Activated CD4-positive, alpha-beta T cell treated with anti-CD3 and anti-CD28 coated beads for 36 hours (primary cell): ENCODE measurements around the gene KRT39. TPM values are rescaled to one million over a fixed set of nuclear protein-coding genes. Genes with fewer than 3 reads are reported as not detected.

Experiments used
- ATAC-seq: fragments of 200-7000 bp; cut with Tn5 transposase; one replicate; pipeline ENCODE4 v1.10.0; 2021; ENCODE audit warnings: mild to moderate bottlenecking, moderate library complexity
- CTCF ChIA-PET: fragments of 350-600 bp; sonication (Branson Sonifier 250); formaldehyde crosslinking; loops from one replicate; lab custom pipeline; 2021; ENCODE audit warnings: antibody characterized with exemption; lab: Charles Lee
- POLR2A ChIA-PET: fragments of 350-600 bp; sonication (Branson Sonifier 250); formaldehyde crosslinking; loops from one replicate; lab custom pipeline; 2021; ENCODE audit warnings: antibody characterized with exemption, inconsistent platforms; lab: Charles Lee
- DNase-seq: peaks from one replicate; pipeline ENCODE4 v3.0.0-alpha.2; 2020
- H3K27ac Mint-ChIP-seq: one replicate; pipeline ENCODE4 v1.8.0; 2021; ENCODE audit warnings: mixed read lengths
- H3K27me3 Mint-ChIP-seq: one replicate; pipeline ENCODE4 v1.8.0; 2021; ENCODE audit warnings: mixed read lengths
- H3K36me3 Mint-ChIP-seq: one replicate; pipeline ENCODE4 v1.8.0; 2021; ENCODE audit warnings: low read depth, mixed read lengths
- H3K4me1 Mint-ChIP-seq: one replicate; pipeline ENCODE4 v1.8.0; 2021; ENCODE audit warnings: mixed read lengths
- H3K4me3 Mint-ChIP-seq: one replicate; pipeline ENCODE4 v1.8.0; 2021; ENCODE audit warnings: mild to moderate bottlenecking, moderate library complexity, mixed read lengths
- H3K9me3 Mint-ChIP-seq: one replicate; pipeline ENCODE4 v1.8.0; 2021; ENCODE audit warnings: low read depth, mixed read lengths
- intact Hi-C, 2 experiments: fragments of 100-400 bp; cut with DNase I in 1 of 2; cut with micrococcal nuclease in 1 of 2; formaldehyde crosslinking; loops; one replicate each; pipeline versions ENCODE4 v1.14.2 to v1.15.1; 2022 to 2024; cut with DNase I, micrococcal nuclease
- total RNA-seq, 2 experiments: library from RNA; stranded (reverse); gene quantifications; one replicate each; pipeline ENCODE4 v1.2.3, GENCODE V29; 2021

Gene KRT39
- total RNA-seq, 2 experiments from 2014 or later = not detected

DNA sequence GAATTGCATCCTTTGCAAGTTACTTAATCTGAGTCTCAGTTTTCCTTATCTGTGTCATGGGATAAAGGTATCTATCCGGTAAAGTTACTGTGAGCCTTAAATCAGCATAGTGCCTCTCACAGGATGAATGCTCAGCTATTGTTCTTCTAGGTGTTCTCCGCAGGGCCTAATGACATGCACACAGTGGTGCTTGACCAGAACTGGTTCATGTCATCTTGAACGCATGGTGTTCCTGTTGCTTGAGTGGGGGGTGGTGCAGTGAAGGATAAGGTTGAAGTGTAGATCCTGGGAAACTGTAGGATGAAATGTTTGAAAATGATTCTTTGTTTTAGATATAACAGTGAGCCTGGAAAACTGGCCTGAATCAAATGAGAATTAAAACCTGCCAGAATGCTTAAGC lies 13.4 kb upstream of the KRT39 start:
- DNase-seq (no peak), ATAC-seq (no peak)
- POLR2A ChIA-PET = no interaction called here
- H3K27ac Mint-ChIP-seq = no peak overlapping the region
- intact Hi-C loops = no loop called here
- no peaks in the 10 kb centered on the region for H3K4me1 Mint-ChIP-seq
- no peaks in the 10 kb centered on the region for H3K36me3 Mint-ChIP-seq
- no peak overlapping the region for H3K4me3 Mint-ChIP-seq
- H3K9me3 Mint-ChIP-seq = no peaks in the 10 kb centered on the region
- H3K27me3 Mint-ChIP-seq = peaks cover 16% of the 10 kb centered on the region
- CTCF ChIA-PET = interaction anchor here (0.6 to 1.0 kb wide), 3 partner anchors 16 to 839 kb away, joined by 3 read pairs; no protein-coding TSS in a partner anchor

DNA sequence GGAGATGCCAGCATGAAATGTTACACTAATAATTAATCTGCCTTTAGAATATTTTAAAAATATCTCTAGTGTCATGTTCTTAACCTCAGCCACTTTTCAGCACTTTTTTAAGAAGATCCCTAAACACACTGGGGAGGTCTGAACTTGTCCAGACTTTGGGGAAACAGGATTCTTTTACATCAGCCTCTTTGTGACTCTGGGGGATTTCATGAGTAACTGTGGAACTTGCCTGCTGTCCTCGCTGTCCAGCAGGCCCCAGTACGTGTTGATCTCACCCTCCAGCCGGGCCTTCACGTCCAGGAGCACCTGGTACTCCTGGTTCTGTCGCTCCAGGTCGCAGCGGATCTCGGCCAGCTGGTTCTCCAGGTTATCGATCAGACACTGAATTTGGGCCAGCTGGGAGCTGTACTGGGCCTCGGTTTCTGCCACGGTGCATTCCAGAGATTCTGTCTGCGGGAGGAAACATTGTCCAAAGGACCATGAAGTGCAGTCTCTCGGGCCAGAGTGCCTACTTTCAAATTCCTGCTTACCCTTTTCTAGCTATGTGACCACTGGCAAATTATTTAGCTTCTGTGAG lies 11.9 kb upstream of the KRT39 start:
- no peak for ATAC-seq
- Mint-ChIP-seq H3K27ac (no peak overlapping the region), H3K36me3 (no peaks in the 10 kb centered on the region), H3K4me1 (no peaks in the 10 kb centered on the region), H3K4me3 (no peak overlapping the region), H3K27me3 (peaks cover 14% of the 10 kb centered on the region), H3K9me3 (no peaks in the 10 kb centered on the region)
- ChIA-PET CTCF (no interaction called here), POLR2A (no interaction called here)
- intact Hi-C loops = no loop called here
- DNase-seq = no peak

- CTCF ChIA-PET = no interaction called here
- Mint-ChIP-seq H3K4me1 (no peaks in the 10 kb centered on the region), H3K36me3 (no peaks in the 10 kb centered on the region), H3K9me3 (no peaks in the 10 kb centered on the region), H3K4me3 (no peak overlapping the region), H3K27ac (no peak overlapping the region), H3K27me3 (peaks cover 11% of the 10 kb centered on the region)
- ATAC-seq = no peak
- POLR2A ChIA-PET = no interaction called here
- no peak for DNase-seq
- intact Hi-C loops = no loop called here
Observed at GRCh38 chr17:40975516-40975915, 8.8 kb upstream of the KRT39 start.

GRCh38 chr17:40974366-40974765 lies 7.6 kb upstream of the KRT39 start:
- H3K36me3 Mint-ChIP-seq = no peaks in the 10 kb centered on the region
- H3K27me3 Mint-ChIP-seq = peaks cover 8% of the 10 kb centered on the region
- ChIA-PET CTCF (no interaction called here), POLR2A (no interaction called here)
- intact Hi-C loops = no loop called here
- no peak for DNase-seq
- no peak for ATAC-seq
- no peak overlapping the region for H3K27ac Mint-ChIP-seq
- H3K4me1 Mint-ChIP-seq = no peaks in the 10 kb centered on the region
- no peak overlapping the region for H3K4me3 Mint-ChIP-seq
- H3K9me3 Mint-ChIP-seq = no peaks in the 10 kb centered on the region

DNA sequence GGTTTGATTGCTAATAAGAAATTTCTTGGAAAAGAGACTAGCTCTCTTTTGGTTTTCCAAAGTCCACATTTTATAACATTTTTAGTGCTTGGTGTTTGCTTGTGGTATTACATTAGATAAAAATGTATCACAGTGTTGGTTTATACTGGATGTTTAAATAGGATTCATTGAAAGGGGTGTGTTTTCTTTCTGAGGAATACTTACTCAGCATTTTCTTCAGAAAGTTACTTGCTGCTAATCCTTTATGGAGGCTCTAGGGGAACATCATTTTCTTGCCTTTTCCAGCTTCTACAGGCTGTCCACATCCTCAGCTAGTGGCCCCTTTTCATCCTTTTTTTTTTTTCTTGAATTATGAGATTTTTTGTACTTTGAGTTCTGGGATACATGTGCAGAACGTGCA lies 834 bp upstream of the KRT39 start:
- no peaks in the 10 kb centered on the region for H3K36me3 Mint-ChIP-seq
- peaks cover 4% of the 10 kb centered on the region for H3K4me1 Mint-ChIP-seq
- H3K4me3 Mint-ChIP-seq = no peak overlapping the region
- ChIA-PET CTCF (no interaction called here), POLR2A (no interaction called here)
- peaks cover 7% of the 10 kb centered on the region for H3K27me3 Mint-ChIP-seq
- ATAC-seq (no peak), DNase-seq (no peak)
- intact Hi-C loops = no loop called here
- H3K9me3 Mint-ChIP-seq = no peaks in the 10 kb centered on the region
- H3K27ac Mint-ChIP-seq = no peak overlapping the region

DNA sequence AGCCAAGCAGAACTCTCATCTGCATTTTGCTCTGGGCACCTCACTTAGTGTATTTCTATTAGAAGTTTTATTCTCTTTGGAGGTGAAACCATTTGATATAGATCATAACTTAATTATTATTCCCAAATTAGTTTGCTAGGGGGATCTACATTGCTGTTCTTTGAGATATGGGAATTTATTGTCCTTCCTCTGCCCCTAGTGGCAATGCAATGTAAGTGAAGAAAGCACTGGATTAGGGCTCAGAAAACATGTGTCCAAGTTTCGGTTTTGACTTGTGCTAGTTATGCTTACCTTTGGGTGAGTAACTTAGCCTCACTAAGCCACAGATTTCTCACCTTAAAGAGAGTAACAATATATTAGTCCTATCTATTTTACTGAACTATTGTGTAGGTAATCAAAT lies 2.9 kb downstream of the KRT39 start:
- no peaks in the 10 kb centered on the region for H3K9me3 Mint-ChIP-seq
- POLR2A ChIA-PET = no interaction called here
- CTCF ChIA-PET = interaction anchor here (0.7 to 1.2 kb wide), 5 partner anchors 8 to 718 kb away, joined by 3 to 5 read pairs (median 3); no protein-coding TSS in a partner anchor
- no peak overlapping the region for H3K27ac Mint-ChIP-seq
- H3K4me3 Mint-ChIP-seq = no peak overlapping the region
- H3K4me1 Mint-ChIP-seq = peaks cover 7% of the 10 kb centered on the region
- H3K27me3 Mint-ChIP-seq = peaks cover 9% of the 10 kb centered on the region
- H3K36me3 Mint-ChIP-seq = no peaks in the 10 kb centered on the region
- DNase-seq (no peak), ATAC-seq (peak; percentile 57)
- intact Hi-C loops = no loop called here

GRCh38 chr17:40962059-40962561 lies 4.6 kb downstream of the KRT39 start:
- ATAC-seq (no peak), DNase-seq (no peak)
- no peak overlapping the region for H3K4me3 Mint-ChIP-seq
- POLR2A ChIA-PET = interaction anchor here (0.5 kb wide), 1 partner anchor 369 kb away, joined by 3 read pairs; no protein-coding TSS in a partner anchor
- H3K4me1 Mint-ChIP-seq = peaks cover 7% of the 10 kb centered on the region
- H3K27ac Mint-ChIP-seq = no peak overlapping the region
- intact Hi-C loops = no loop called here
- no peaks in the 10 kb centered on the region for H3K36me3 Mint-ChIP-seq
- peaks cover 5% of the 10 kb centered on the region for H3K27me3 Mint-ChIP-seq
- CTCF ChIA-PET = interaction anchor here (0.7 to 1.5 kb wide), 6 partner anchors 10 to 408 kb away, joined by 3 to 5 read pairs (median 3); partner anchors contain the start of gene KRT33B
- no peaks in the 10 kb centered on the region for H3K9me3 Mint-ChIP-seq

DNA sequence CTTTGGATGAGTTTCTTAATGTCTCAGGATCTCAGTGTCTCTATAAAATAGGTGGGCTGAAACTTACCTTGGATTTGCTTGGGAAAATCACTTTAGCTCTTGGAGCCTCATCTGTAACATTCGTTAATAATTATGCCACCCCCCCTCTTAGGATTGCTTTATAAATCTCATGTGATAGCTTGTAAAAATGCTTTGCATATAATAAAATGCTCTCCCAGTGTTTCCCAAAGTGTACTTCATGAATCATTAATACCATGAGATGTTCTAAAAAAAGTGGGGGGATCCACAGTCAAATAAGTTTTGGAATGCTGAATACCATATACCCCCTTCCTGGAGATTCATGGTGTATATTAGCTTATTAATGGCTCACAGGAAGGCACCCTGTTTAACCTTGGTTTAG lies 5.2 kb downstream of the KRT39 start:
- ChIA-PET CTCF (interaction anchor here (0.7 to 1.5 kb wide), 5 partner anchors 9 to 408 kb away, joined by 3 to 5 read pairs (median 3); partner anchors contain the start of gene KRT33B), POLR2A (interaction anchor here (0.5 kb wide), 1 partner anchor 370 kb away, joined by 3 read pairs; no protein-coding TSS in a partner anchor)
- peaks cover 7% of the 10 kb centered on the region for H3K4me1 Mint-ChIP-seq
- H3K36me3 Mint-ChIP-seq = no peaks in the 10 kb centered on the region
- peaks cover 5% of the 10 kb centered on the region for H3K27me3 Mint-ChIP-seq
- no peak for DNase-seq
- no peak overlapping the region for H3K27ac Mint-ChIP-seq
- ATAC-seq = no peak
- H3K9me3 Mint-ChIP-seq = no peaks in the 10 kb centered on the region
- no peak overlapping the region for H3K4me3 Mint-ChIP-seq
- intact Hi-C loops = no loop called here

DNA sequence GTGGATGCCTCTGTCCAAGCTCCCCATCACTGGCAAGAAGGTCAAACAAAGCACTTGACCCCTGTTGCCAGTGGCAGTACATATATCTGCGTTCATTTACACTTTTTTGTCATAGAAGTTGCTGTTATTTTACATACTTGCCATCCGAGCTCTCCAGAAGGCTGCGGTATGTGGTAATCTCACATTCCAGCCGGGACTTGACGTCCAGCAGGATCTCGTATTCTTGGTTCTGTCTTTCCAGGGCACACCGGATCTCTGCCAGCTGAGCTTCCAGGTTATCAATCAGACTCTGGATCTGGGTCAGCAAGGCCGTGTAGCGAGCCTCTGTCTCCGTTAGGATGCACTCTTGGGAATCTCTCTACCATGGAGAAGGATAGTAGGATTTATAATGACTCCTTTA lies 6.6 kb downstream of the KRT39 start:
- ChIA-PET POLR2A (no interaction called here), CTCF (interaction anchor here (0.7 kb wide), 1 partner anchor 139 kb away, joined by 3 read pairs; no protein-coding TSS in a partner anchor)
- Mint-ChIP-seq H3K9me3 (no peaks in the 10 kb centered on the region), H3K36me3 (no peaks in the 10 kb centered on the region), H3K27ac (no peak overlapping the region), H3K4me3 (no peak overlapping the region), H3K4me1 (peaks cover 7% of the 10 kb centered on the region), H3K27me3 (peaks cover 7% of the 10 kb centered on the region)
- DNase-seq (no peak), ATAC-seq (no peak)
- intact Hi-C loops = no loop called here

DNA sequence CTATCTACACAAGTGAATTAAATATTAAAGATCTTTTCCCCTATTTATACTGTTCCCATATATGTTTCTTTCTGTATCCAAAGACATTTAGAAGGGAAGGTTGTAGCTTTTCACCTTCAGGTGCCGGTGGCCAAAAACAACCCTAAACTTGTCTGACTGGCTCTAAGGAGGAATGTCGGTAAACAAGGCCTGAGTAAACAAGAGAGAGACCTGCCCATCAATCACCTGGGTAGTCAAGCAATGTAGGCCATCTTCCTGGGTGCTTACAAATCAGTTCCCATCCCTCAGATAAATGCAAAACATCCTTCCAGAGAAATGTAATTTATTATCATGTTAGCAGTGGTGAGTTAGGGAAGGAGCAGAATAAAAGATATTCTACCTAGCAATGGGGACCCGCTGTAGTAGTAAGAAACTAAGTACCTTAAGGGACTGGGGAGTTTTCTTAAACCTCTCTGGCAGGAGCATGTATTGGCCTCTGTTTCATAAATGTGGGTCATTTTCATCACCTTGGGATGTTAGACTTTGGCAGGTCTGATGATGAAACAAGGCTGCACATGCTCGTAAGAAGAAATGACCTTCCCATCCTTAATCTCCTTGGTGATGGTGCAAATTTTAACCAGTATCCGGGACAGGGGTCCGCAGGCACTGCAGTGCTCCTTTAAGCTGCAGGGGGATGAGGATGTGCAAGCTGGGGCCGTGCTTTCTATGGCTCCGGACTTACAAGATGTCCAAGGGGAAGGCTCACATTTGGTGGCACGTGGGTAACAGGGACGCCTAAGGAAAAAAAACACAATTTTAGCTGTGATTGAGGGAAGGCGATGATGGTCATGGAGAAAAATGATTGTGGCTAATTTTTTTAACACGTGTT lies 8.4 kb downstream of the KRT39 start:
- ATAC-seq (no peak), DNase-seq (no peak)
- Mint-ChIP-seq H3K27ac (no peak overlapping the region), H3K4me1 (peaks cover 2% of the 10 kb centered on the region), H3K27me3 (peaks cover 12% of the 10 kb centered on the region), H3K36me3 (no peaks in the 10 kb centered on the region), H3K4me3 (no peak overlapping the region), H3K9me3 (no peaks in the 10 kb centered on the region)
- CTCF ChIA-PET = interaction anchor here (0.6 kb wide), 1 partner anchor 133 kb away, joined by 5 read pairs; no protein-coding TSS in a partner anchor
- POLR2A ChIA-PET = no interaction called here
- intact Hi-C loops = no loop called here

DNA sequence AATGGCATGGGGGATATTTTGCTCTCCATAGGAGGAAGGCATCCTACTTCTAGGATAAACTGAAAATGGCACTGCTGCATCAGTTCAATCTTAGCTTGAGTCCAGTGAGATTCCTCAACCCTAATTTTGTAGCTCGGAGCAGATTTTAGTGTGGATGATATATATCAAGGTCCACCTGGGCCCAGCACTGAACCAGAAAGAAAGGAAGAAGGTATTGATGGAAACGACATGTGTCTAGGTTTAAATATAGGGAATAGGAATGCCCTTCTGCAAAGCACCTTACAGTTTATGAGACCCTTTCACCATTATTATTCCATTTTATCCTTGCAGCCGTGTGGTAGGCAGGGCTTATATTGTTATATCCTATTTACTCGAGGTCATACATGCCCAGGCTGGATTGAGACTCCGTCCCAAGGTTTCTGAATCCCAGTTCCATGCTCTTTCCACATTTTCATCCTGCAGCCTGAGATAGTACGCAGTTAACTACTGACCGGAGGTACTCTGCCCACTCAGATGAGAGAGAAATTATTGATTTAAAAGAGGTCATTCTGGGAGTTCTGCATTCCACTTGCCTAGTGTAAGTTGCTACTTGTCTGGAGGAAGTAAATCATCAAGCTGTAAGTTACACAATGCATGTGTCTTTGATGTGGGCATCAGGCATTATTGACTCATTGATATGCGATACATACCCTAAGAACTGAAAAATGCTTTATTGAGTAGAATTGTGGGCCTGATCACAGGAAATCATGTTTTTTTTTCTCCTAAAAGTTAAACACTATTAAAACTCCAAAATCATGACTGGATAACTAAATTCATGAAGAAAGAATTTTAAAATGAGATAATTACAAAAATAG lies 10.1 kb downstream of the KRT39 start:
- ChIA-PET POLR2A (no interaction called here), CTCF (interaction anchor here (0.6 to 1.6 kb wide), 4 partner anchors 8 to 591 kb away, joined by 3 to 5 read pairs (median 3); partner anchors contain the start of gene KRT12)
- Mint-ChIP-seq H3K4me1 (peaks cover 2% of the 10 kb centered on the region), H3K27me3 (peaks cover 12% of the 10 kb centered on the region), H3K27ac (no peak overlapping the region), H3K9me3 (no peaks in the 10 kb centered on the region), H3K36me3 (no peaks in the 10 kb centered on the region), H3K4me3 (no peak overlapping the region)
- ATAC-seq (no peak), DNase-seq (no peak)
- intact Hi-C loops = no loop called here
